ENCODE data around the gene PITRM1.

Gene PITRM1

DNA sequence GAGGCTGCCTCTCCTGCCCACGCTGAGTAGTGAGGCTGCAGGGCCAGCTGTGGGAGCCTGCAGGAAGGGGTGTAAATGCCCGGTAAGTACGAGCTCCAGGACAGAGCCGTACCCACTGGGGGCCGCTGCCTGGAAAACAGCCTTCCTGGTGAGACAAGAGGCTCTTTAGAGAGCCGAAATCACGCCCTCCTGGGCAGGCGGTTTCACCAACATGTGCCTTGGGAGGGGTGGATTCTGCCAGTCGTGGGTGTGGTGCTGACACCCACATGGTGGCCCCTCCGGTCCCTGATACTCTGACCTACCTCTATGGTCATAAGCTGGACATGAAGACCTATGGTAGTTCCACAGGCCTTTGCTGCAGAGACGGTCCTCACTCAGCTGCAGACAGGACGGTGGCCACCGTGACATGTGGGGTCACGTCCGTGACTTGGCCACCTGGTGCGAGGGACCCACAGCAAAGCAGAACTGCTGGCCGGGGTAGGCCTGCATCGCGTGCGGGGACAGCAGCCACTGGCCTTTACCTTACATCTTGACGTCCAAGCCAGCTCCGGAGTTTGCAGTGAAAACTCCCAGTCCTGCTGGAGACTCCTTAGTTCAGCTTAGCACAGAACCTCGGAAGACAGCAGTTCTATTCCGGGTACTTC, 46.9 kb downstream of the PITRM1 start:
- H3K27ac ChIP-seq: no peak overlapping the region
- intact Hi-C loops (cut with DNase I; ENCODE audit: low total_unique reads): no loop called here
- H3K36me3 ChIP-seq: peaks cover 32 to 64% (median 57%) of the 10 kb centered on the region in 3 donors

DNA sequence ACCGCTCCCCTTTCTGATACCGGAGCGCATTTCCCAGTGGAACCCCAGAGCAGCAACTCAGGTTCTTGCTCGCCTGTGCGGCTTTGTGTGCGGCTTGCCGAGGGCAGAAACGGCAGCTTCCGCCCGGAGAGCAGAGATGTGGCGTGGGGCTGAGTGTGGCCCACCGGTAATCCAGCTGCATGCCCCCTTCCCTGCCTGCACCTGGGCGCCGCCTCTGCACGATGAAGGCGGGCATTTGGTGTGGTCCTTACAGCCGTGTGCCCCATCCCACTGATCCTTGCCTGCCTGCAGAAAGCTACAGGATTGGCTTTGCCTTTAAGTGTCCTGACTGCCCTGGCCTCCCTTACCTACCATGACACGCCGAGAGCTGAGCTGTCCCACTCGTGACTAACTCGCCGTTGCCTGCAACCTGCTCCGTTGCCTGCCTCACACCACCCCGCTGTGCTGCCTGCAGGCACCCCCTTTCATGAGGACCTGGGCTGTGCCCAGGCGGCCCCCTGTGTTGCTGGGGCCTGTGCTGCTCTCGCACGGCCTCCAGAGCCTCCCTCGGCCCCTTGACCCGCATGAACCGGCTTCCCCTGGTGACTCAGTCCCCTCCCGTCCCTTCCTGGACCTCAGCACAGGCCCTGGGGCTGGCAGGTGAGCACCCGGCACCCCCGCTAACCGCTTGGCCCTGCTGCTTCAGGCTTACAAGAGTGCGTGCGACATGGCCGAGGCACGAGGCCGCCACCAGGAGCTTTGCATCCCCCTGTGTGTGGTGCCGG, 48.0 kb downstream of the PITRM1 start:
- no peak overlapping the region for H3K4me3 ChIP-seq
- peaks cover 0 to 18% (median 5%) of the 10 kb centered on the region in 4 donors for H3K4me1 ChIP-seq
- DNase-seq: no peak
- intact Hi-C loops (cut with DNase I; ENCODE audit: low total_unique reads): no loop called here
- H3K36me3 ChIP-seq: peaks cover 22 to 60% (median 53%) of the 10 kb centered on the region in 3 donors
- no peaks in the 10 kb centered on the region for H3K27me3 ChIP-seq
- TF ChIP-seq, protein P1, sequence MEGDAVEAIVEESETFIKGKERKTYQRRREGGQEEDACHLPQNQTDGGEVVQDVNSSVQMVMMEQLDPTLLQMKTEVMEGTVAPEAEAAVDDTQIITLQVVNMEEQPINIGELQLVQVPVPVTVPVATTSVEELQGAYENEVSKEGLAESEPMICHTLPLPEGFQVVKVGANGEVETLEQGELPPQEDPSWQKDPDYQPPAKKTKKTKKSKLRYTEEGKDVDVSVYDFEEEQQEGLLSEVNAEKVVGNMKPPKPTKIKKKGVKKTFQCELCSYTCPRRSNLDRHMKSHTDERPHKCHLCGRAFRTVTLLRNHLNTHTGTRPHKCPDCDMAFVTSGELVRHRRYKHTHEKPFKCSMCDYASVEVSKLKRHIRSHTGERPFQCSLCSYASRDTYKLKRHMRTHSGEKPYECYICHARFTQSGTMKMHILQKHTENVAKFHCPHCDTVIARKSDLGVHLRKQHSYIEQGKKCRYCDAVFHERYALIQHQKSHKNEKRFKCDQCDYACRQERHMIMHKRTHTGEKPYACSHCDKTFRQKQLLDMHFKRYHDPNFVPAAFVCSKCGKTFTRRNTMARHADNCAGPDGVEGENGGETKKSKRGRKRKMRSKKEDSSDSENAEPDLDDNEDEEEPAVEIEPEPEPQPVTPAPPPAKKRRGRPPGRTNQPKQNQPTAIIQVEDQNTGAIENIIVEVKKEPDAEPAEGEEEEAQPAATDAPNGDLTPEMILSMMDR (IDR thresholded peaks at IDR 0.05): no peak
- H3K27ac ChIP-seq: no peak overlapping the region
- H3K9me3 ChIP-seq: no peaks in the 10 kb centered on the region

More for the DNA sequence above, 46.9 kb downstream of the PITRM1 start:
- TF ChIP-seq, protein P1 (IDR thresholded peaks at IDR 0.05): no peak
- Histone ChIP-seq H3K27me3 (no peaks in the 10 kb centered on the region), H3K4me3 (no peak overlapping the region), H3K9me3 (no peaks in the 10 kb centered on the region), H3K4me1 (peaks cover 0 to 18% (median 4%) of the 10 kb centered on the region in 4 donors)
- DNase-seq: no peak

DNA sequence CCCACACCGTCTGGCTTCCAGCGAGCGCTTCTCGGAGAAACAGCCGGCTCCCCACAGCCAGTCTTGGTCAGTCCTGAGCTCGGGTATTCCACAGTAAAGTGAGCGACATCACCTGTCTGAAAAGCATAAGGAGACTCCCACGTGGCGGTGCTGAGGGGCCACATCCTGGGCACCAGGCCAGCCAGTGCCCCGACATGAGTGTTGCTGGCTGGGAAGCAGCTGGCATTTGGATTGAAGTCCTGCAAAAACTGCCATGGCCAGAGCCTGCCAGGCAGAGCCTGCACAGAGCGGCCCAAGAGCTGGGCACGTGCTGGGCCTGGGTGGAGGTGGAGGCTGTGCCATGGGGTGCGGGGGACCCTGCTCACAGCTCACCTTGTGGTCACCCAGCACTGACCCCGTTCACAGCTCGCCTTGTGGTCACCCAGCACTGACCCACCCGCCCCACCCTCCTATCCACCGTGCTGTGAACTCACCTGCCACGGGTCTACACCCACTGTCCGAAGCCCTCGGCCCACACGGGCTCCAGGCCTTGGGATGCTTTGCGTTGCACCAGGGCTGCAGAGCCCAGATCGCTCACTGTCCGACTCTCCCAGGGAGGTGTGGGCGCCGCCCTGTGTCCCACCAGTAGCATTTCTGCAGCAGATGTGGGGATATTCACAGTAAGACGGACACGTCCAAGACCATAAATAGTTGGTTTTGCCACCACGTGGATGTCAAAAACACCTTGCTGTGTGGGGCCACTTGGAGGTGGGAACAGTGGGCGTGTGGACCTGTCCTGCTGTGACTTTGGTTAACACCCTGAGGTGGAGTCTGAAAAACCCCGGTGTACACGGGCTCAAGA, 48.8 kb downstream of the PITRM1 start:
- H3K4me3 ChIP-seq: no peak overlapping the region
- intact Hi-C loops (cut with DNase I; ENCODE audit: low total_unique reads): no loop called here
- H3K27ac ChIP-seq: no peak overlapping the region
- DNase-seq: no peak
- no peaks in the 10 kb centered on the region for H3K9me3 ChIP-seq
- no peaks in the 10 kb centered on the region for H3K27me3 ChIP-seq
- H3K36me3 ChIP-seq: peaks cover 22 to 58% (median 49%) of the 10 kb centered on the region in 3 donors
- TF ChIP-seq, protein P1 (IDR thresholded peaks at IDR 0.05): no peak
- H3K4me1 ChIP-seq: peaks cover 0 to 18% (median 5%) of the 10 kb centered on the region in 4 donors

- Histone ChIP-seq H3K36me3 (peaks cover 32 to 60% (median 58%) of the 10 kb centered on the region in 3 donors), H3K4me3 (no peak overlapping the region), H3K9me3 (no peaks in the 10 kb centered on the region), H3K4me1 (peaks cover 0 to 18% (median 5%) of the 10 kb centered on the region in 4 donors), H3K27me3 (no peaks in the 10 kb centered on the region), H3K27ac (no peak overlapping the region)
- DNase-seq: no peak
- TF ChIP-seq, protein P1 (IDR thresholded peaks at IDR 0.05): no peak
- intact Hi-C loops (cut with DNase I; ENCODE audit: low total_unique reads): no loop called here
Measured at GRCh38 chr10:3122486-3123205, 49.9 kb downstream of the PITRM1 start.

DNA sequence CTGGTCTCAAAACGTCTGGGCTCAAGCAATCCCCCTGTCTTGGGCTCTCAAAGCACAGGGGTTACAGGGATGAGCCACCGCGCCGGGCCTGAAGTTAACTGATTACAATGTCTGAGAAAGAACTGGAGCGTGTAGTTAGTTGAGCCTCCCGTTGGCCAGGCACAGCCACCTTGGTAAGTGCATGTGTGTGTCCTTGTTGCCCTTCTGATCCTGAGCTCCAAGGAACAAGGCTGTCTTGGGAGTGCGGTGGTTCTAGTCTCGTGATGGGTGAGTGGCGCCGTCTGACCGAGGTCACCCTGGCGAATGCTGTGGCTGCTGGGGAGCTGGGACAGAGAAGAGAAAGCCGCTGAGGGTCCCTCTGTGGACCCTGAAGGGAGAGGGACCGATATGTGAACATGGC, 50.5 kb downstream of the PITRM1 start:
- no peaks in the 10 kb centered on the region for H3K27me3 ChIP-seq
- H3K27ac ChIP-seq: no peak overlapping the region
- no peak overlapping the region for H3K4me3 ChIP-seq
- peaks cover 37 to 66% (median 64%) of the 10 kb centered on the region in 3 donors for H3K36me3 ChIP-seq
- peaks cover 0 to 14% (median 5%) of the 10 kb centered on the region in 4 donors for H3K4me1 ChIP-seq
- no peak for DNase-seq
- no peaks in the 10 kb centered on the region for H3K9me3 ChIP-seq
- TF ChIP-seq, protein P1 (IDR thresholded peaks at IDR 0.05): no peak
- intact Hi-C loops (cut with DNase I; ENCODE audit: low total_unique reads): no loop called here
